Prostate gland (tissue), 2 donors: ENCODE measurements around the gene KCNK15.

Source experiments
- CTCF ChIP-seq, 4 experiments: fragments of 200-600 bp in 2 of 4; fragments of 450-650 bp in 2 of 4; sonication (generic) in 2 of 4; IDR thresholded peaks; 1 replicate in 3 of 4; 2 replicates in 1 of 4; pipeline ENCODE4 v1.5.1; 2016 to 2019; ENCODE audit warnings: antibody characterized with exemption in 4 of 4, mild to moderate bottlenecking in 2 of 4, moderate library complexity in 2 of 4
- POLR2A ChIP-seq: fragments of 450-650 bp; IDR thresholded peaks from one replicate; pipeline ENCODE4 v1.6.1; 2016; ENCODE audit warnings: antibody characterized with exemption, mild to moderate bottlenecking
- POLR2AphosphoS5 ChIP-seq: sonication (generic); formaldehyde crosslinking; IDR thresholded peaks from one replicate; pipeline ENCODE4 v1.6.1; 2017; ENCODE audit warnings: antibody characterized with exemption

- TF ChIP-seq POLR2AphosphoS5 (no peak), CTCF (IDR thresholded peaks at IDR 0.05) (no peak), POLR2A (no peak)
Observed at GRCh38 chr20:44796311-44796710, 50.6 kb downstream of the KCNK15 start.
